Jurkat, Clone E6-1 (cell line): ENCODE data around the gene GPX6.
"Not testable (repeated sequence)": the region's sequence is repeated elsewhere in the genome, so short reads cannot be mapped to it uniquely, and the experiment has no call there.

Experiments
- DNase-seq: peaks from one replicate; pipeline ENCODE4 v3.0.0-alpha.2; 2011; ENCODE audit warnings: low read depth, low spot score
- H3K4me3 ChIP-seq: 2 replicates; pipeline ENCODE4 v1.5.1; 2011; ENCODE audit warnings: mild to moderate bottlenecking, low read length, control low read depth, moderate library complexity

The GPX6 gene

DNA sequence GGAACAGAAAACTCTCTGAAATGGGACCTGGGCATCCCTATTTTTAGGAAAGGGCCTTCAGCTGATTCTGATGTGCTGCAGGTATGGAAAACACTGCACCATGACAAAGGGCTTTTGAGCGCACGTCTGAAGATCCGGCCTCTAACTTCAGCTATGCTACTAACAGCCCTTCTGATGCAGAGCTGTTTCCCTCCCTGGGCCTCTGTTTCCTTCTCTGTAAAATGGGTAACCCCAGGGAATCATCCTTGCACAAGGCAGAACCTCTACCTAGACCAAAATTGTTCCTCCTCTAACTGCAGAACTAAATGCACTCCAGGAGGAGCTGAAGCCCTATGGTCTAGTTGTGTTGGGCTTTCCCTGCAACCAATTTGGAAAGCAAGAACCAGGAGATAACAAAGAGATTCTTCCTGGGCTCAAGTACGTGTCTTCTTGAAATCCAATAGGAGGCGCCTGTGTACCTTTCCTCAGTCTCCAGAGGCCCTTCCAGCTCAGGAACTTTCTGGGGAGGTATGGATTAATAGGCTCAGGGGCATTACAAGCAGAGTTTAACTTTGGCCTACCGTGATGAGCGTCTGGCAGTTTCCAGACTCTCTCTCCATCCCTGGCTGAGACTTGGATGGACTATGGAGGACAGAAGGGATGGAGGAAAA lies 16.0 kb upstream of the GPX6 start:
- H3K4me3 ChIP-seq, result no peak overlapping the region

GRCh38 chr6:28530777-28531176 lies 15.2 kb upstream of the GPX6 start:
- H3K4me3 ChIP-seq, result no peak overlapping the region
- DNase-seq, result no peak

More for the DNA sequence above, 16.0 kb upstream of the GPX6 start:
- DNase-seq, result no peak

DNA sequence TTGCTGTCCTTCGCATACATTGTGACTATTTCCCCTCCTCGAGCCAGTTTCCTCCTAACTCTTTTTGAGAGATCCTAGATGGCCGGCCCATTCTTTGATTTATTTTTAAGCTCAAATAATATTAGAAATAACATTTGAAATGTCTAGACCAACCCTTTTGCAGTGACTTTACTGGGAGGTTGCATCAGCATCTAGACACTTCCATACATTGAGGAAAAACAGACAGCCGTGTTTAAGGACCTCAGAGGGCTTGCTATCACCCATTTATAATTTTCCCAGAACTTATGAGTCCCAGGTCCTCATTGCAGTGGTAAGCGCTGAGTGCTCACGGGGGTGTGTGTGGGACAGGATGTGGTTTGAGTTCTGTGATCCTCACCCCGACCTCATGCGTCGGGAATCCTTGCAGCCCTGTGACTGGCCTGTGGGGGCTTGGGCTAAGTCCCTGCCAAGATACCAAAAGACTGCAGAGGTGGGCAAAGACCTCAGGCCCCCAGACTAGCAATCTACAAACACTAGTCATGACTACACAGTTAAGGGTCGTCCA lies 10.0 kb upstream of the GPX6 start, which contains the start of gene GPX5:
Gene GPX5, plus strand, starts transcription at position 386 of the 544 bp plus-strand sequence. Its CDS starts 133 bp downstream, at position 519.
- peak; percentile 43 for DNase-seq

DNA sequence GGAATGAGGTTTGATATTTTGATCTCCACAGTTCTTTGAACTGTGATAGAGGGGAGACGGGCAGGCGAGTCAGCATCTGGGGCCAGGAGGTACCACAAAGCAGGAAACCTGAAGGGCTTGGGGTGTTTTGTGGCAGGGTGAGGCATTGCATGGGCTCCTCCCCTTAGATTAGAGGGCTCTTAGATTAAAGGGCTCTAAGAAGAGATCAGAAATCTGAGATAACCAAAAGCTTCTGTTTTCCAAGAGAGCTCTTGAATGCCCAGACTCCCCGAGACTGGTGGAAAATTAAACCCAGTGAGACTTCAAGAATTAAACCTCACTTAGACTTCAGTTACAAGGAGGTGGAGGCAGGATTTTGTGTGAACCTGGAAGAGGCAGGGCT lies 7.6 kb upstream of the GPX6 start:
- no peak overlapping the region for H3K4me3 ChIP-seq
- DNase-seq, result peak; percentile 68

More for the DNA sequence above, 10.0 kb upstream of the GPX6 start, which contains the start of gene GPX5:
- H3K4me3 ChIP-seq, result no peak within 1 kb of the TSS

DNA sequence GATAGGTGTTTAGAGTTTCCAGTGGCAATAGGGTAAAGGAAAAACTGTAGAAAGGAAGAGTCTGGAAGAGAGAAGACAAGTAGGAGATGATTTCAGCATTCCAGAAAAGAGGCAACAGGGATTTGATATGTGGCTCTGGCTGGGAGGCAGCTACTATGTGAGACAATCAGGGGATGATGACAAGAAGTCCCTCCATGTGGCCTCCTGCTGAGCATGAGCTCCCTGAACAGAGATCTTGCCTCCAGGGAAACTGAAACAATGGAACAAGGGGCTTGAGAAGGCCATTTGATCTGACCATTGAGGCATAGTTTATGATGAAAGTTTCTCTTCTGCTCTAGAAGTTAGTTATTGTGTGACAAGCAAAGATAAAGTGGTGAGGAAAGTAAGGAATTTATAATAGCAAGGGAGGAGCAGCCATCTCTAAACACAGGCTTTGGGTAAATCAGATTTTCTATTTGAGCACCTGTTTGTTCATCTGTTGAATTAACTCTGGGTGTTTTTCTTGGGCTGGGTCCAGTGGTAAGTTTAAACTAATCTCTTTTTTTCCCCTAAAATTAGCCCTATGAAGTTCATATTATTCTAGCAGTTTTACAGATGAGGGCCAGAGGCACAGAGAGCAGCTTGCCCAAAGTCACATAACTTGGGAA lies 7.1 kb upstream of the GPX6 start:
- no peak for DNase-seq

GRCh38 chr6:28517964-28518363 lies 2.4 kb upstream of the GPX6 start:
- no peak for DNase-seq
- no peak overlapping the region for H3K4me3 ChIP-seq

More for the DNA sequence above, 7.1 kb upstream of the GPX6 start:
- no peak overlapping the region for H3K4me3 ChIP-seq

DNA sequence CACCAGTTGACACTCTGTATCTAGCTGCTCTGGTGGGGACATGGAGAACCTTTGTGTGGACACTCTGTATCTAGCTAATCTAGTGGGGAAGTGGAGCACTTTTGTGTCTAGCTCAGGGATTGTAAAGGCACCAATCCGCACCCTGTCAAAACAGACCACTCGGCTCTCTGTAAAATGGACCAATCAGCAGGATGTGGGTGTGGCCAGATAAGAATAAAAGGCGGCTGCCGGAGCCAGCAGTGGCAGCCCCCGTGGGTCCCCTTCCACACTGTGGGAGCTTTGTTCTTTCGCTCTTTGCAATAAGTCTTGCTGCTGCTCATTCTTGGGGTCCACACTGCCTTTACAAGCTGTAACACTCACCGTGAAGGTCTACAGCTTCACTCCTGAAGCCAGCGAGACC lies 3.2 kb downstream of the GPX6 start:
- not testable (repeated sequence) for H3K4me3 ChIP-seq, DNase-seq

DNA sequence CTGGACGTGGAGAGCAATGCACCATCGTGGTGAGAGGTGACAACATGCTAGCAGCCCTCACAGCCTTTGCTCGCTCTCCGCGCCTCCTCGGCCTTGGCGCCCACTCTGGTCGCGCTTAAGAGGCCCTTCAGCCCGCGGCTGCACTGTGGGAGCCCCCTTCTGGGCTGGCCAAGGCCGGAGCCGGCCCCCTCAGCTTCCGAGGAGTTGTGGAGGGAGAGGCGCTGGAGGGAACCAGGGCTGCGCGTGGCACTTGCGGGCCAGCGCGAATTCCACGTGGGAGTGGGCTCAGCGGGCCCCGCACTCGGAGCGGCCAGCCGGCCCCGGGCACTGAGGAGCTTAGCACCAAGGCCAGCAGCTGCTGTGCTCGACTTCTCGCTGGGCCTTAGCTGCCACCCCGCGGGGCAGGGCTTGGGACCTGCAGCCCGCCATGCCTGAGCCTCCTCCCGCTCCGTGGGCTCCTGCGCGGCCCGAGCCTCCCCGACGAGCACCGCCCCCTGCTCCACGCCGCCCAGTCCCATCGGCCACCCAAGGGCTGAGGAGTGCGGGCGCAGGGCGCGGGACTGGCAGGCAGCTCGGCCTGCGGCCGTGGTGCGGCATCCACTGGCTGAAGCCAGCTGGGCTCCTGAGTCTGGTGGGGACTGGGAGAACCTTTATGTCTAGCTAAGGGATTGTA lies 3.8 kb downstream of the GPX6 start:
- no peak overlapping the region for H3K4me3 ChIP-seq
- DNase-seq, result no peak

- H3K4me3 ChIP-seq, result no peak overlapping the region
- no peak for DNase-seq
These were observed 8.7 kb downstream of the GPX6 start for GRCh38 chr6:28506807-28507475.

DNA sequence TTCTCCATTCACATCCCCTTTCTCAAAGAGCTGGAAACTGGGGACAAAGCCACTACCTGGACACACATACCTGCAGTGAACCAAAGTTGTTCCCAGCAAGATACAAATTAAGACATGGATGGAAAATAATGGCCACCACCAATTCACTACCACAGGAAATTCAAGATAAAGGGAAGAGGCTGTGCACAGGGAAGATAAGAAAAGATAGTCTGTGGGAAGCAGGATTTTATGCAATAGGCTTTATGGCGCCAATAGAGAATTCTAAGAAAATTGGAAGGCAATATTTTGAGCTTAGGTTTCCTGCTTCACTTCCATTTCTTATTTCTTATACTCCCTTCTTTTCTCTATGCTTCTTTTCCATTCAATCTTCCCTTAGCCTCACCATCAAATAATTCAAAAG lies 9.9 kb downstream of the GPX6 start:
- H3K4me3 ChIP-seq, result no peak overlapping the region
- DNase-seq, result no peak

GRCh38 chr6:28502709-28503305 lies 12.8 kb downstream of the GPX6 start:
- H3K4me3 ChIP-seq, DNase-seq: not testable (repeated sequence)

- not testable (repeated sequence) for H3K4me3 ChIP-seq, DNase-seq
These were observed 13.5 kb downstream of the GPX6 start for GRCh38 chr6:28502136-28502535.

DNA sequence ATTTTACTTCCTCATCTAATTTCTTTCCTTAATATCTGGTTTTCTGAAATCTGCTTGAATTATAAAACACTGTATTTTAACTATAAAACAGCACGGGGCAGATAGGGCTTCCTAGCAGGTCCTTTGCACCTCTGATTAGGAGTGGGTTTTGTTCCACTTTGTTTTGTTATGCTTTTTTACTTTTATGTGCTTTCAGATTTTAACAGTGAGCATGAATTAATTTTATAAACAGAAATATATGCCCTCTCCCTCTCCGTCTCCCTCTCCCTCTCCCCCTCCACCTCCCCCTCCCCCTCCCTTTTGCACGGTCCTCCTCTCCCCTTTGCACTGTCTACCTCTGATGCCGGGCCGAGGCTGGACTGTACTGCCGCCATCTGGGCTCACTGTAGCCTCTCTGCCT lies 14.3 kb downstream of the GPX6 start:
- no peak for DNase-seq

DNA sequence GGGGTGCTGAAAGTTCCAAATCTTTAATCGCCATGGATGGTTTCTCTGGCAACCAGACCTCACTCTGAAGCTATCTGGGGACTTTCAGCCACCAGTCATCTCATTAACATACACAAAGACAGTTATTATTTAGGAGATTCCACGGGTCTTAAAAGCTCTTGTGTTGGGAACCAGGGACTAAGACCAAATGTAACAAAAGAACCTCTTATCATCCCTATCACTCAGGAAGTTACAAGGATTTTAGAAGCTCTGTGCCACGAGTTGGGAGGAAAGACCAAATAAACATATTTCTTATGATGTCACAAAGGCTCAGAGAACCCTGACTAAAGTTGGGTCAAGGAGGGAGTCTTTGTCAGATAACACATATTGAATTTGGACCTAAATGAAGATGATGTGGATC lies 17.7 kb downstream of the GPX6 start:
- no peak for DNase-seq
- no peak overlapping the region for H3K4me3 ChIP-seq

More for the DNA sequence above, 14.3 kb downstream of the GPX6 start:
- H3K4me3 ChIP-seq, result no peak overlapping the region

GRCh38 chr6:28497306-28497705 lies 18.3 kb downstream of the GPX6 start:
- no peak for DNase-seq
- no peak overlapping the region for H3K4me3 ChIP-seq

- peak; percentile 9 for DNase-seq
- H3K4me3 ChIP-seq, result no peak overlapping the region
These were observed 19.4 kb downstream of the GPX6 start for GRCh38 chr6:28496099-28496779.

GRCh38 chr6:28491984-28492317 lies 23.6 kb downstream of the GPX6 start:
- H3K4me3 ChIP-seq, result no peak overlapping the region

GRCh38 chr6:28490205-28490890 lies 25.2 kb downstream of the GPX6 start:
- DNase-seq, result no peak
- H3K4me3 ChIP-seq, result no peak overlapping the region

More at GRCh38 chr6:28491984-28492317, 23.6 kb downstream of the GPX6 start:
- DNase-seq, result no peak
